GM21528 (cell line): ENCODE measurements around the gene SEC24C.

Source experiments
- ATAC-seq: cut with Tn5 transposase; IDR thresholded peaks from one replicate; pipeline ENCODE4 v1.9.1; 2021; ENCODE audit warnings: mild to moderate bottlenecking, moderate library complexity; ENCODE audit not compliant: unreplicated experiment, low FRiP score

SEC24C gene

DNA sequence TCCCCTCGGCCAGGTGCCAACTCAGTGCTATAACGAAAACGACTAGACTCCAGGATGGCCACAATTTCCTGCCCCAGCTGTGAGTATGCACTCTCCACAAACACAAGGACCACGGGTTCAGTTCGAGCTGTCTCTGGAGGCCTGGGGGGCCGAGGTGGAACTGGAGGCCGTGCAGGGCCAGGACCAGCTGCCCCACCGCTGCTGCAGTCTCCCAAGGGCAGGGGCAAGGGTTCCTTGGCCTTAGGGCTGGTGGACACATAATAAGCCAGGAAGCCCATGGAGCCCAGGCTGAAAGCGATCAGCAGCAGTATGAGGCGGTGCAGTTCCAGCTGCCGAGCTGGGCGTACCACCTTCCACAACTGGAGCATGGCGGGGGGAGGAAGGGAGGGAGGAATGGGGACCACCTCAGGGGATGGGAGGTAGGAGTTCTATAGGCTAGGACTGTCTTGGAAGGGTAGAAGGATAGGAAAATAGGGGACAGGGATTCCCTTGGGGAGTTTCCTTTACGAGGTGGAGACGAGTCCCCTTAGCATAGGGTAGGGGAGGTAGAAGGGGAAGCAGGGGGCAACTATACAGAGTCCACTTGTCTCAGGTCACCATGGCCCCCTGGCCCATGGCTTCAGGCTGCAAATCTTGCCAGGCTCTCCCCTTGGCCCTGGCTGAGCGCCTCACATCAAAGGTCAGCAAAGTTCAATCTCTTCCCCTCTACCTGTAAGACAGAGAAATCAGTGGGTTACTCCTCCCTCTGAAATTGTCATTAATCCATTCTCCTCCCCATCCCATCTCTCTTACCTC is 64.0 kb downstream of the SEC24C start:
- ATAC-seq: no peak

DNA sequence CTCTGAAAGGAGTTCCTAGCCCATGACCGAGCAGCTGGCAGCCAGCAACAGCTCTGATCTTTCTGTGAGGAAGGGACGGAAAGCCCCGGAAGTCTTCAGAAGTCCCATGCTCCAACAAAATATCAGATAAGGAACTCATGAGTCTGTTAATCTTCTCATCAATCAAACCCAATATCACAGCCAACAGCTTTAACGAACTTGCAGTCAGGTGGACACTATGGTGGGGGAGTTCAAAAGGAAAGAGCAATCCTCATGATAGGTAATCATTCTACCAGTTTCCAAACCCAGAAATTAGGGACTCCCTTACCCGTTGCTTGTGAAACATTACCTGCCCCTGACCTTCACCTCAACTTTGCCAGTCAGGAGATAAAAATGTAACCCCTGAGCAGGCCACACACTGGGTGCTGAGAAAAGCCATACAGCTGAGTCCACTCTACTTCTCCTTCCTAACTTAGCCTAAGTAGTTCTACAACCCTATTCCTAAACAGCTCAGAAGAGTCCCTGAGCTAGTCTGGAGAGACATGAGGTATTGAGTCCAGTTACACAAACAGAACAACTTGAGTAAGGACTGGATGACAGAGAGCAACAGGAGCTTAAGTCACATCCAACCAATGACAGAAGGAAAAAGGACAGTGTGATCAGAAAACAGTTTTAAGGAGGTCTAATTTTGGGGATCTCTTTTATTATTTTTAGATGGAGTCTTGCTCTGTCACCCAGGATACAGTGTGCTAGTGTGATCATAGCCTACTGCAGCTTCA is 65.1 kb downstream of the SEC24C start:
- ATAC-seq: no peak

DNA sequence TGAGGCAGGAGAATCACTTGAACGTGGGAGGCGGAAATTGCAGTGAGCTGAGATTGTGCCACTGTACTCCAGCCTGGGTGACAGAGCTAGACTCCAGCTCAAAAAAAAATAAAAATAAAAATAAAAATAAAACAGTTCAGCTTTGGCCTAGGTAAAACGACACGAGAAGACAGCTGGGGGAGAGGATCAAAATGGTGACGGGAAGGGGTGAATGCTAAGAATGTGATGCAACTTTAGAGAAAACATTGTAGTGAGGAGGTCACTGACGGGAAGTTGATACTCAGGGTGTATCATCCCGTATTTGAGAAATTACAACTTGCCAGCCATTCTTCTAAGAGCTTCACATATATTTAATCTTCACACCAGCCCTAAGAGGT is 66.2 kb downstream of the SEC24C start:
- no peak for ATAC-seq

DNA sequence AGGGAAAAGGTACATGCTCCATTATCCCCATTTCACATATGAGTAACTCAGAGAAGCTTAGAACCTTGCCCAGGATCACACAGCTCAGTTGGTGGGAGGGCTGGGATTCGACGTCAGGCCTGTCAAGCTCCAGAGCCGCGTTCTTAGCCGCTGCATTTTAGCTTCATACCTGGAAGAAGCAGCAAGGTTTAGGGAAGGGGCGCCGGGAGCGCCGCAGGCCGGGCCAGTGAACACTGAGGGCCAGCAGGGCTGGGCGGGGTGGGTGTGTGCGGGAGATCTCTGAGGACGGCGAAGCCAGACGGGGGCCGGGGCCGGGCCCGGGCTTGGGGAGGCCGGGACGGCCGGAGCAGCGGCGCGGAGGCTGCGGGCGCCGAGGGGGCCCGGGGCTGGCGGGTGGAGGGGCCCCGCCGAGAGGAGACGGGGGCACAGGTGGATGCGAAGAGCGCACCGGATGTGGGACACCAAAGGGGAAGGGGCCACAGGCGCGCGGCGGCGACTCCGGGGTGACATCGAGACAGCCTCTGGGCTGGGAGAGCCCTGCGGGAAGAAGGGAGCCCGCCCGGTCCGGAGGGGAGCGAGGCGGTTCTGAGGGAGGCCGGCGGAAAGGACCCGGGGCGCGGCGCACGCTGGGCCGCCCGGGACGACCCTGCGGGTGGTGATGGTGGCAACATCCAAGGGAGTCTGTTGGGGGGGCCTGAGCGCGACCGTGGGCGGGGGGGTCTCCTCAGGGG is 66.7 kb downstream of the SEC24C start:
- peak; percentile 41 for ATAC-seq

DNA sequence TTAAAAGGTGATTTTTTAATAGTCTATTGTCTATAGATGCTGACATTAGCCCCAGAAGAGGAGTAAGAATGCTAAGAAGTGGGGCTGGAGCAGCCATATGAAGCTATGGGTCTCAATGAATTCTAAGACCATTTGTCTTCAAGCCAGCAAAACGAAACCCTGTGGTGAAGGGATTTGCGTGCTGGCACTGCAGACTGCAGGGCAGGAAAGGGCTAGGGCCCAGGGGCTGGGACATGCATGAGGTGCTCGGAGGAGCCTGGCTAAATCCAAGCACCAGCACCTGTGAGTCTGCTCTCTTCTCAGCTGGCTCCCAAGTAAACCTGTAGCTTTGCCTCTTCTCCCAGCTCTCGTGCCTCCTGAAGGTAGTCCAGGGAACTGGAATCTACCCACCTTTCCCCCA is 68.5 kb downstream of the SEC24C start:
- ATAC-seq: no peak

DNA sequence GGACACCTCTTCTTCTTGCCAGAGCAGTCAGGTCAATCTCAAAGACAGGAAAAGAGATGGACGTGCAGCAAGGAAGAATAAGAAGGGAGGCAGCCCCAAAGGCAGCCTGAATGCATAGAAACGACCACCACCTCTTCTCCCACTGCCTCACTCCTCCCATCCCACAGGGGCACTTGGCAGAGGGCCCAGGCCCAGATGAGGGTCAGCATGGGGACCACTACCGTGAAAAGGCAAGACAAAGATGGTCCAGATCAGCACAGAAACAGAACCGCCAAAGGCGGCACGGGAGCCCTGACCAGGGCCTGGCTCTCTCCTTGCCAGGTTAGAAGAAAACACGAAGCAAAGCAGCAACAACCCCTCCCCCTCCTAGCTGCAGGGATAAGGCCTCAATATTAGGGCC is 69.2 kb downstream of the SEC24C start:
- no peak for ATAC-seq

DNA sequence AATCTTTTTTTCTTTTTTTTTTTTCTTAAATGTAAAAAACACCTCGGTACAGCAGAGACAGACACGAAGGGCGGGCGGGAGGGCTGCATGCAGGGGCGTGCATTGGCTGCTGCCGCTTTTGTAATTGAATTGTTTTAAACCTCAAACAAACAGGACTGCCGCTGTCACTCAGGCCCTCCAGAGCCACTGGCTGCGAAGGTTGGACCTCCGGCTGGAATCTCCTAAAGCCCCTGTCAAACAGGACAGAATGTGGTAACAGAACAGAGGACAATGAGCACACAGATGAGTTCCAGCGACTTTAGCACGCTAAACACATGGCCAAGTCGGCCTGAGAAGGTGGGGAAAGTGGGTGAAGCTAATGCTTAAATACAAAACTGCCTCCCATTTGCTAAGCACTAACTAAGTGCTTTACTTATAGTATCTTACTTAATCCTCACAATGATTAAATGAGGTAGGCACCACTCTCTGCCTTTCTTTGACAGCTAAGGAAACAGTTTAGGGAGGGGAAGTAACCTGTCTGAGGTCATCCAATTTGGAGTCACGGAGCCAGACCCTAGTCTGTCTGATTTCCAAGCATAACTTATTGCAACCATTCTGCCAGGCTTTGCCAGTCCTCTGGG is 70.2 kb downstream of the SEC24C start:
- ATAC-seq: no peak

DNA sequence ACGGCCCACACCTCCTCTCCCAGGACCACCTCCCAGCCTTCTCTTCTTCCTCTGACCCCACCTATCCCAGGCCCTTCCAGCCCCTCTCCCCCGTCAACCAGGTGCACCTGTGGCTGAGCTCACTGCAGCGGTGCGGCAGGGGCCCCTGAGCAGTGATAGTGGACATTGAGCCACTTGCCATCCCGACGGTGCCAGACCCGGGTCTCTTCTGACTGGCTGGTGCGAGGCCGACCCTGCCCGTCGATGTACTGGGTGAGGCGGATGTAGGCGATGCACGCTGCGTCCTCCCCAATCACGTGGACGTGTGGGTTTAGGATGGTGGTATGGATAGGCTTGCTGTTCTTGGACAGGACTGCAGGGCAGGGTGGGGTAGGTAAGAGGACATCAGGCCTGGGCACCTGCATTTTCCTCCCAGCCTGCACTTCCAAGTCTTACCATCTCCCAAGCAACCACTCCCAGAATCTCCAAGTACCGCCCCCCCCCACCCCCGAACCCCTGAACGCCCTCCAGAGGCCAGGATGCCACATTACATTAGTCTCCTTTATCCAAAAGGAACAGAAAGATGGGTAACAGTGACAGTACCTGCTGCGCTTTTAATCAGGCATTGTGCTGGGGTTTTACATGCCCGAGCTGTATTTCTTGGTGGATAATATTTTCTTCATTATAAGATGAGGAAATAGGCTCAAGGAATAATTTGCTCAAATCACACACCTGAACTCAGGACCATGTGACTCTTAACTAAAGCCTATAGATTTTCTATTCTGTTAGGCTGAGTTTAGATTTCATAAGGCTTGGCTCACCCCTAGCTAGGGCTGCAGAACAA is 70.9 kb downstream of the SEC24C start:
- no peak for ATAC-seq

DNA sequence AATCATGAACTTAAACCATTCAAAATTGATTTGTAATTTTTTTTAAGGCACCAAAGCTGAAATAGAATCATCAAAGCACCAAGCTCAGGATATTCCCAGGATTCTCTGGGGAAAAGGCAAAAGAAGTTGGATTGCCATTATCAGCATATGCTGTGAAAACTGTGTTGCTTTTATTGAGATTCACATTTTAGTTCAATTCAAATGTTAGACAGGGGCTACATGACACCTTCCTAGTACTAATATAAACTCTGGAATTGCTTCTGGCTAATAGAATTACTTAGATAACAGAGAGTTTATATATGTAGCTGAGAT is 71.5 kb downstream of the SEC24C start:
- ATAC-seq: no peak

DNA sequence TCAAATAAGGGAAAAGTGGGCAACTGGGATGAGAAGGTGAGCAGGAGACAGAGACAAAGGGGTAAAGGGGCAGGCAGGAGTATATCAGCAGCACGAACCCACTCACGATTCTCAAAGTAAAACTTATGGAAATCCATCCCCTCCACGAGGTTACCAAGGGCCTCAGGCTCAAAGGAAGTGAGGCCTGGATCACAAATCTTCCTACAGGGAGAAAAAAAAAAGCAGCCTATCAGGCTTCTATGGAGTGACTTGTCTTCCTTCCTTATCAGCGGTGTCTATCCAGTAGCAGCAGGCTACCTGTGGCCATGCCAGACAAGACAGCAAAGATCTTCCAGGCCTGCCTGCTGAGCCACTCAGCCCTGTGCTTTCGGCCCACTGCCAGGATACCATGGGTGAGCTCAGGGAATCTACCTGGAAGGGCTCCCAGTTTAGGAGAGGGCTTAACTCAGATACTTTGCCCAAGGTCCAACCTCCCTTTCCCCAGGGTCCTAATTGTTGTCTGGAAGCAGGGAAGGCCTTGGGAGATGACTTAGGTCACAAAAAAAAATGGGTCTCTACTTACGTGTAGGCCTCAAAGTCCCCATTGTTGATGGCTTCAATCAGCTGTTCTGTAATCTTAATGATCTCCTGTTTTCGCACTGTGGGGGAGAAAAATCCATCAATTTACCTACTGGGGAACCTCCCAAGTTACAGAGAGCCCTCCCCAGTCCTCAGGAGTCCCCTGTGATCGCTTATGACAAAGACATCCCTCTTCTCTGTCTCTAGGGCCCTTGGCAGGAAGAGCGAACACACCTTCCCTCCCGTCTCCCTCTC is 73.0 kb downstream of the SEC24C start:
- no peak for ATAC-seq

DNA sequence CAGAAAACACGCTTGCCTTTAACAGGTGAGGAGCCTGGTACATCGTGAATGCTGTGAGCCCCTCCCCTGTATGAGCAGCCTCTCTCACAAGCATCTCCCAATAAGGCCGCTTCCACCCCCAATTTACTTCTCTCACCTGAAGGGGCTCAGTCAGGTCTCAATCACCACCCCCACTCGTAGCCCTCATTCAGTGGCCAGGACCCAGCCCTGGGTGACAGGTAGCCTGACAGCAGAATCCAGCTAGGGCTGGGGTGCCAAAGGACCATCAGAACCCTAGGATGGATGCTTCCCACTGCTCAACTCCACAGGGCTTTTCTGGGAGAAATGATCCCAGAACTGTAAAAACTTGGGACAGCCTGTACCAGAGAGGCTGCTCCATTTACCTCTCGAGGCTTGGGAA is 73.7 kb downstream of the SEC24C start:
- ATAC-seq: no peak

DNA sequence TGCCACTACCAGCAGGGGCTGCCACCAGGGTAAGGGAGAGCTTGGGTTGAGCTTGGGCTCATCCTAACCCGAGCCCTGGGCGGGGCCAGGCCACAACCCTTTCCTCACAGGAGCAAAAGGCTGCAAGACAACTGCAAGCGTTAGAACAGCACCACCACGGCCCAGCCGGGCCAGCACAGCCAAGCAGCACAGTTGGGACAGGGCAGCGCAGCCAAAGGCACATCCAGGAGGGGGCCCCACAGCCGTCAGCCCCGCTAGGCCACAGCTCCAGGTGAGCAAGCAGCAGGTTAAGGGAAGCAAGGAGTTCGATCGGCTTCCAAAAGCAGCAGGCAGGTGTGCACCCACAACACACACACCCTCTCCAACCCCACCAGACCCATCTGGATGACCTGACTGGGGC is 74.2 kb downstream of the SEC24C start:
- no peak for ATAC-seq

DNA sequence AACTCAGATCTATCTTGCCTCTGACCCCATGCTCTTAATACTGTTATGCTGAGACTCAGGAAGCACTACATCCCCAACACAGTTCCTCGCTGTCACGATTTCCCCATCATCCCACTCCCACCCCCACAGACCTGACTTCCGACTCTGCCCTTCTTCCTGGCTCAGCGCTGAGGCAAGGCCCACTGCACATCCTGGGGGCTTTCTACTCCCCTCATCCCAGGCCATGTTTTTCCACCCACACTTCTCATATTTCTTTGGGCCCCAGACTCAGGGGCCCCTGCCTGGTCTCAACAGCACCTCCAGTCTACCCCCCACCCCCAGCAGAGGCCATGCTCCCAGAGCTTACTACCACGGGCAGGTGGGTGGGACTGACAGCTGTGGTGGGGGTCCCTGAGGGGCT is 74.9 kb downstream of the SEC24C start:
- ATAC-seq: no peak

DNA sequence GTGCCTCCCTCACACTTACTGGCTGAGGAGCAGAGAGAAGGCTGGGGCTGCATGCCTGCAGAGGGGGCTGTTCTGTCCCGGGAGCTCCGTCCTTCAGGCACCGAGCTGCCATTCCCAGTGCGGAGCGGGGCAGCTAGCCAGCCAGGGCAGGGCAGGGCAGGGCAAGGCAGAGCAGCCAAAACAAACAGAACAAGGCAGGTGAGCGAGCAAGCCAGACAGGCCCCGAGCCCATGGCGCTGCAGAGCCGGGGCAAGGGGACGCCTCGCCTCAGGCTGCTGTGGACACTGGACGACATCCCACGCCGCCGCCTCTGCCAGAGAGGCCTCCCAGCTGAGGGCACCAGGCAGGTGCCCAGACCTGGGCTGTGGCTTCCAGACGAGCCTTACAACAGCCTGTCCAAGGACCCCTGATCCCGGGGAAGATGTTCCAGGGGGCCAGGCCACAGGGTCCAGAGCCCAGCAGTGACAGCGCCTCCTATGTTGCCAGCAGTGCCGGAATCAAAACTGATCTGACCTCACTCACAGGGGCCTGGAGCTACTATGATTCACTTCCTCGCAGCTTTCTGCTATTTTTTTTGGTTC is 75.4 kb downstream of the SEC24C start:
- no peak for ATAC-seq
